GM10266 (cell line): Measurements from ENCODE around the gene TTC13.

Experiments used
- DNase-seq: peaks from one replicate; pipeline ENCODE4 v3.0.0; 2012; ENCODE audit errors: extremely low spot score
- TF ChIP-seq, protein P1 (sequence below): IDR thresholded peaks from 2 replicates; pipeline ENCODE4 v1.5.1; 2012; ENCODE audit warnings: mild to moderate bottlenecking, low read depth; ENCODE audit not compliant: control insufficient read depth, insufficient read depth; ENCODE audit errors: missing control alignments

TTC13 gene

DNA sequence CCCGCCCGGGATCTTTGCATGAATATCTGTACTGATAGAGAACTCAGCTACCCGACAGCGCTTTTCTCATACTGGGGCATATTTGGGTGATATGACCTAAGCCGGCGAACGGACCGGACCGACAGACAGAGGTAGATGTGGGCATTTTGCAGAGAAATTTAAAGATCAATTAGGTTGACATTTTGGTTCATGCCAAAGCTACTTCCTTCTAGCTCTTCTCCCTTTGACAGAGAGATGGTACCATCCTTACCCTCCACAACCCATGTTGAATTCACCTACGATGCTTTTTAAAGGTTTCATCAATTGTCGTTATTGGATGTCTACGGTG, 692 bp upstream of the TTC13 start:
- no peak for DNase-seq
- TF ChIP-seq, protein P1, sequence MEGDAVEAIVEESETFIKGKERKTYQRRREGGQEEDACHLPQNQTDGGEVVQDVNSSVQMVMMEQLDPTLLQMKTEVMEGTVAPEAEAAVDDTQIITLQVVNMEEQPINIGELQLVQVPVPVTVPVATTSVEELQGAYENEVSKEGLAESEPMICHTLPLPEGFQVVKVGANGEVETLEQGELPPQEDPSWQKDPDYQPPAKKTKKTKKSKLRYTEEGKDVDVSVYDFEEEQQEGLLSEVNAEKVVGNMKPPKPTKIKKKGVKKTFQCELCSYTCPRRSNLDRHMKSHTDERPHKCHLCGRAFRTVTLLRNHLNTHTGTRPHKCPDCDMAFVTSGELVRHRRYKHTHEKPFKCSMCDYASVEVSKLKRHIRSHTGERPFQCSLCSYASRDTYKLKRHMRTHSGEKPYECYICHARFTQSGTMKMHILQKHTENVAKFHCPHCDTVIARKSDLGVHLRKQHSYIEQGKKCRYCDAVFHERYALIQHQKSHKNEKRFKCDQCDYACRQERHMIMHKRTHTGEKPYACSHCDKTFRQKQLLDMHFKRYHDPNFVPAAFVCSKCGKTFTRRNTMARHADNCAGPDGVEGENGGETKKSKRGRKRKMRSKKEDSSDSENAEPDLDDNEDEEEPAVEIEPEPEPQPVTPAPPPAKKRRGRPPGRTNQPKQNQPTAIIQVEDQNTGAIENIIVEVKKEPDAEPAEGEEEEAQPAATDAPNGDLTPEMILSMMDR: no peak

DNA sequence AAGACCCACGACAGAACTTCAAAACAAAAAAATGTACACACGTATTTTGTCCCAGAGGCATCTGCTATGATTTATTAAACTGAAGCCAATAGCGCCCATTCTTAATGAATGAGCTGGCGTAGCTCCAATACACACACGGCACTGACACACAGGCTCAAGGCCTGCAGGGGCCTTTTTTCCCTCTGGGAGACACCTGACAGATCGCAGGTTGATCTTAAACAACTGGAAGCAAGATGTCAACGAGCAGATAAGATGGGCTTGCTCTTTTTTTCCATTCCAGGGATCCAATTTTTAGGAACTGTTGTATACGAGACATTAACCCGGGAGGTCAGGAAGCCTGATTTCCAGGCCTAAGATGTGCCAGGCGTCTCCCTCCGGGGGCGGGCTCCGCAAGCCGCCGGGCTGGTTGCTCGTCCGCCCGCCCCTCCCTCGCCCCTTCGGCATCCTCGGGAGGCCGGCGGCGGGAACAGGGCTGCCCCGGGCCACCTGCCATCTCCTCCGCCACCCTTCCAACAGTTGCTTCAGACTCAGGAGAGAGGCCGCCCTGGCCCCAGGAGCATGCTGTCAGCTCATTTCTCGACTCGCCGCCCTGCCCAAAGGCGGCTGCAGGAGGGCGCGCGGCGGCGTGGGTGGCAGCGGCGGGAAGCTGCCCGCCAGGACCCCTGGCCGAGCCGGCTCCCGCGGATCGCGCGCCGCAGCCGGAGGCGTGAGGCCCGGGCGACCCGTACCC, 735 bp downstream of the TTC13 start:
- DNase-seq: peak; percentile 32

DNA sequence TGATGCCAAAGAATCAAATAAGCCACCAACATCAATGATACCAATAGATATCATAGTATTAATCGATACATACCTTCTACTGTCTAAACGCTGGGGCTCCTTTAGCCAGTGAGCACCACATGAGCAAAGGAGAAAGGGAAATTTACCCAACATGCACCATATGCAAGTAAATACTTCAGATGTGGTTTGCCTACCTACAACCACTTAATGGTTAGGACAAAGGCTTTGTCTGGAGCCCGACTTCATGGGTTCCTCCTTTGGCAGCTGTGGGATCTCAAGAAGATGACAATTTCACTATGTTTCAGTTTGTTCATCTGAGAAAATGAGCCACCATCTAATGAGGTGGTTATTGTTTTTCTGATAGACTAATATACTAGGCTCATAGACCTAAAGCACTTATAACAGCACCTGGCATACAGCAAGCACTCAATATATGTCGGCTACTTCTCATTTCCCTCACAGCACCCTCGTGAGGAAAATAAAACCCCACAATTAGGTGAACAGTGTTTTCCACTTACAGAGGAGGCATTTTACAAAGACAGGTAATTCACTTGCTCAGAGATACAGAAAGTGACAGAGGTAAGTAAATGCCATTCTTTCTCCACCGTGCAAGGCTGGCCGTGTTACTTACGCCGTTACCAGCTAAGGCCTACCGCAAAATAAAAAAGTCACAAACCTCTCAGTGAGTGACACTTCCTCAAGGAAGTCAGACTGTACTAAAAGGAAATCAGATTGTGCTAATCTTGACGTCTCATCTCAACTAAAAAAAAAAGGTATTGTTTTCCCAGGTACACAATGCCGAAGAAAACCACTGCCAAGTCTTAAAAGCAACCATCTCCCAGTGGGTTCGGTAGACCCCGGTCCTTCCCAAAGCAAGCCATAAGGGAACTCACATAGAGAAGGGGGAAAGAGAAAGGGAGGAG, 1.6 kb downstream of the TTC13 start:
- DNase-seq: peak; percentile 19
- TF ChIP-seq, protein P1: no peak

More for the DNA sequence above, 735 bp downstream of the TTC13 start:
- TF ChIP-seq, protein P1: no peak

DNA sequence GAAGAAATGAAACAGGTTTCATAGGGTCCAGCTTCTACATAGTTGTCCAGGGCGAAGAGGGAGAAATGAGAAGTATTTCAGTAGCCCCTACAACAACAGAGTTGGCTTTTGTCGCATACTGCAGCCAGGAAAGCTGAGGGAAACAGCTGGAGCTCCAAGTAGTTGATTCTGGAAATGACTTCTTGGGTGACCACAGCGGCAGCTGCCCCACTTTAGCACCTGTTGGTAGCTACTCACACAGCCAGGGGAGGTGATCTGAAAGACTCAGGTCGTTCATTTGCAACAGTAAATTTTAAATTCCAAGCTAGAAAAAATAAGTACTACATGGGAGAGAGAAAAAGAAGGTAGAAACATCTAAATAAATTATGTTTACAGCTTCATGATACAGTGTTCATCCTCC, 2.3 kb downstream of the TTC13 start:
- DNase-seq: no peak
- TF ChIP-seq, protein P1: no peak

DNA sequence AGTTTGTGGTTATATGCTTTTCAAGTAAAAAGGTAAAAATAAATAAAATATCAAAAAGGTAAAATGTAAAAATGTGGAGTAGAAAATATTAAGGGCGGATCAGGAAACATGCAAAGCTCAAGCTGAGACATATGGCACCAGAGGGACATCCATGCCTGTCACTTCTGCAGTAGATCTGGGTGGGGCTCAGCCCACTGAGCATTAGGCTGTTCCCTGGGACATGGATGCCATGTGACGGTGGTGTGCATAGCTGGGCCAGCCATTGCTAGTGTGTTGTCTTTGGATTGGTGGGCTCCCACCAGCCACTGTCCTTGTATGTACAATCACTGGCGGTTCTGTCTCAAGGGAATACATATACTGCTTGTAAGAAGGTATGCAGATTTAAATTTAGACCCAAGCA, 3.0 kb downstream of the TTC13 start:
- TF ChIP-seq, protein P1: no peak
- no peak for DNase-seq

DNA sequence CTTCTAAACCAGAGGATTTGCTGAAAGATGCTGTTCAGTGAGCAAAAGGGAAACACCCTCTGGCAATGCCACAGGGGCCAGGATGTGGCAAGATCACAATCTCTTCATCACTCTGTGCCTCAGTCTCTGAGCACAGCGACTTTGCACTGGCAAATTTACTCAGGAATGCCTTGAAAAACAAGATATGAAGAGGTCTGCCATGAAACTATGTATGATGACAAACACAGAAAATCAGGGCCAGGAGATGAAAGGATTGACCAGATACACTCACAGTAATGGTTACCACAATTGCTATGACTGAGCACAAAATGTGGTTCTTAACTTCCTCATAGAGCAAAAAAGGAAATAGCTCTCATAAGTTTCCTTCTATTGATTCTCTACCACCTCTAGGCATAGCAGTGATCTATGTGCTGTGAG, 5.8 kb downstream of the TTC13 start:
- TF ChIP-seq, protein P1: no peak
- DNase-seq: peak; percentile 29

DNA sequence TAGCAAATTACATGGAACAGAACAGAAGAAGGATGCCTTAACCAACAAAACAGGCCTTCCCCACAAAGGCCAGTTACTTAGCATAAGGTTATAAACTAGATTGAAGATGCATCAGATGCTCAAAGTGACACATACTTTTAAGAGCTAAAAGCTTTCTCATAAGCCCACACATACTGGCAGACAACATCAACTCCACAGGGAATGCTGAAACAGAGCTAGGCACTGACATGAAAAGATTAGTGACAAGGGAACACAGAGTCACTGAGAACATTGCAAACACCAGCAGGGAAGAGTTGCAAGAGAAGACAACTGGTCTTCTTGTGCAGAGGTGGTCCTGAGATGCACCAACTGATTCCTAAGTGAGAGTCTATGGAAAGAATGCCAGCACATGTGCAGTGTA, 6.9 kb downstream of the TTC13 start:
- TF ChIP-seq, protein P1: no peak
- no peak for DNase-seq
